Measurements from ENCODE around the gene RHOBTB1. TPM values are rescaled to one million over a fixed set of nuclear protein-coding genes. Genes with fewer than 3 reads are reported as not detected.

Gene RHOBTB1
- total and polyA plus RNA-seq, 2 experiments from 2014 or later = 4.6 to 13.2 TPM

DNA sequence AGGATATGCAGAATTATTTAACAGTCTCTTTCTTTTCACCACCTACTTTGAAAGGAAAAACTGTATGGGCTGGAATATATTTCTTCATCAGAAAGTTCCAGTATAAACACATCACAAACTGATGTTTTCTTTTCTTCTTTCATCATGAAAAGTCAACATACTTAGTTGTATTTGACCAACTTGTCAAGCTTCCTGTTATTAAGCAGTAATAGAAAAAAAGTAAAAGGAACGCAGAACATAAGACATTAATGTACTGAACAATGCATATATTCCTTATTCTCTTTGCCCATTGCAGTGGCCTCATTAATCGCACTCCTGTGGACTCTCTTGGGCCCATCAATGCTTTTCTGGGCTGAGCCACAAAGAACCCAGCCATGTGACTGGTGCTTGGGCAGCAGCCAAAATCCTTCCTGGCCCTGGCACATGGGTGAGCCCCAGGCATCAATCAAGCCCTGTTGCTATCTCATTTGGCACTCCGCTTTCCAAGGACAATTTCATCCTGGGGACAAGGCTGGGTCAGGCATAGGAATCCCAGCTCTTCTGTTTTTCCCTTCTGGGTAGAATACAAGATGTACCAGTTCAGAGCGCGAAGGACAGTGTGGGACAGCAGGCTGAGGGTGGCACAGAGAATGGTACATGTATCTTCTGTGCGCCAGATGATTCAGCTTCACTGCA lies 42.3 kb downstream of the RHOBTB1 start (continued):
- TF ChIP-seq, protein P1, sequence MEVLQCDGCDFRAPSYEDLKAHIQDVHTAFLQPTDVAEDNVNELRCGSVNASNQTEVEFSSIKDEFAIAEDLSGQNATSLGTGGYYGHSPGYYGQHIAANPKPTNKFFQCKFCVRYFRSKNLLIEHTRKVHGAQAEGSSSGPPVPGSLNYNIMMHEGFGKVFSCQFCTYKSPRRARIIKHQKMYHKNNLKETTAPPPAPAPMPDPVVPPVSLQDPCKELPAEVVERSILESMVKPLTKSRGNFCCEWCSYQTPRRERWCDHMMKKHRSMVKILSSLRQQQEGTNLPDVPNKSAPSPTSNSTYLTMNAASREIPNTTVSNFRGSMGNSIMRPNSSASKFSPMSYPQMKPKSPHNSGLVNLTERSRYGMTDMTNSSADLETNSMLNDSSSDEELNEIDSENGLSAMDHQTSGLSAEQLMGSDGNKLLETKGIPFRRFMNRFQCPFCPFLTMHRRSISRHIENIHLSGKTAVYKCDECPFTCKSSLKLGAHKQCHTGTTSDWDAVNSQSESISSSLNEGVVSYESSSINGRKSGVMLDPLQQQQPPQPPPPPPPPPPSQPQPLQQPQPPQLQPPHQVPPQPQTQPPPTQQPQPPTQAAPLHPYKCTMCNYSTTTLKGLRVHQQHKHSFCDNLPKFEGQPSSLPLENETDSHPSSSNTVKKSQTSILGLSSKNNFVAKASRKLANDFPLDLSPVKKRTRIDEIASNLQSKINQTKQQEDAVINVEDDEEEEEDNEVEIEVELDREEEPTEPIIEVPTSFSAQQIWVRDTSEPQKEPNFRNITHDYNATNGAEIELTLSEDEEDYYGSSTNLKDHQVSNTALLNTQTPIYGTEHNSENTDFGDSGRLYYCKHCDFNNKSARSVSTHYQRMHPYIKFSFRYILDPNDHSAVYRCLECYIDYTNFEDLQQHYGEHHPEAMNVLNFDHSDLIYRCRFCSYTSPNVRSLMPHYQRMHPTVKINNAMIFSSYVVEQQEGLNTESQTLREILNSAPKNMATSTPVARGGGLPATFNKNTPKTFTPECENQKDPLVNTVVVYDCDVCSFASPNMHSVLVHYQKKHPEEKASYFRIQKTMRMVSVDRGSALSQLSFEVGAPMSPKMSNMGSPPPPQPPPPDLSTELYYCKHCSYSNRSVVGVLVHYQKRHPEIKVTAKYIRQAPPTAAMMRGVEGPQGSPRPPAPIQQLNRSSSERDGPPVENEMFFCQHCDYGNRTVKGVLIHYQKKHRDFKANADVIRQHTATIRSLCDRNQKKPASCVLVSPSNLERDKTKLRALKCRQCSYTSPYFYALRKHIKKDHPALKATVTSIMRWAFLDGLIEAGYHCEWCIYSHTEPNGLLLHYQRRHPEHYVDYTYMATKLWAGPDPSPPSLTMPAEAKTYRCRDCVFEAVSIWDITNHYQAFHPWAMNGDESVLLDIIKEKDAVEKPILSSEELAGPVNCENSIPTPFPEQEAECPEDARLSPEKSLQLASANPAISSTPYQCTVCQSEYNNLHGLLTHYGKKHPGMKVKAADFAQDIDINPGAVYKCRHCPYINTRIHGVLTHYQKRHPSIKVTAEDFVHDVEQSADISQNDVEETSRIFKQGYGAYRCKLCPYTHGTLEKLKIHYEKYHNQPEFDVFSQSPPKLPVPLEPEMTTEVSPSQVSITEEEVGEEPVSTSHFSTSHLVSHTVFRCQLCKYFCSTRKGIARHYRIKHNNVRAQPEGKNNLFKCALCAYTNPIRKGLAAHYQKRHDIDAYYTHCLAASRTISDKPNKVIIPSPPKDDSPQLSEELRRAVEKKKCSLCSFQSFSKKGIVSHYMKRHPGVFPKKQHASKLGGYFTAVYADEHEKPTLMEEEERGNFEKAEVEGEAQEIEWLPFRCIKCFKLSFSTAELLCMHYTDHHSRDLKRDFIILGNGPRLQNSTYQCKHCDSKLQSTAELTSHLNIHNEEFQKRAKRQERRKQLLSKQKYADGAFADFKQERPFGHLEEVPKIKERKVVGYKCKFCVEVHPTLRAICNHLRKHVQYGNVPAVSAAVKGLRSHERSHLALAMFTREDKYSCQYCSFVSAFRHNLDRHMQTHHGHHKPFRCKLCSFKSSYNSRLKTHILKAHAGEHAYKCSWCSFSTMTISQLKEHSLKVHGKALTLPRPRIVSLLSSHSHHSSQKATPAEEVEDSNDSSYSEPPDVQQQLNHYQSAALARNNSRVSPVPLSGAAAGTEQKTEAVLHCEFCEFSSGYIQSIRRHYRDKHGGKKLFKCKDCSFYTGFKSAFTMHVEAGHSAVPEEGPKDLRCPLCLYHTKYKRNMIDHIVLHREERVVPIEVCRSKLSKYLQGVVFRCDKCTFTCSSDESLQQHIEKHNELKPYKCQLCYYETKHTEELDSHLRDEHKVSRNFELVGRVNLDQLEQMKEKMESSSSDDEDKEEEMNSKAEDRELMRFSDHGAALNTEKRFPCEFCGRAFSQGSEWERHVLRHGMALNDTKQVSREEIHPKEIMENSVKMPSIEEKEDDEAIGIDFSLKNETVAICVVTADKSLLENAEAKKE (CRISPR knock-in tag; IDR thresholded peaks at IDR 0.05) = no peak
- TF ChIP-seq JUNB (IDR thresholded peaks at IDR 0.05; ENCODE audit: unreplicated experiment) = no peak
- TF ChIP-seq ZNF331 (CRISPR knock-in tag; IDR thresholded peaks at IDR 0.05; ENCODE audit: low read depth) = no peak
- no peak for TF ChIP-seq CREB1 (CRISPR knock-in tag; IDR thresholded peaks at IDR 0.05; ENCODE audit: low read depth)

DNA sequence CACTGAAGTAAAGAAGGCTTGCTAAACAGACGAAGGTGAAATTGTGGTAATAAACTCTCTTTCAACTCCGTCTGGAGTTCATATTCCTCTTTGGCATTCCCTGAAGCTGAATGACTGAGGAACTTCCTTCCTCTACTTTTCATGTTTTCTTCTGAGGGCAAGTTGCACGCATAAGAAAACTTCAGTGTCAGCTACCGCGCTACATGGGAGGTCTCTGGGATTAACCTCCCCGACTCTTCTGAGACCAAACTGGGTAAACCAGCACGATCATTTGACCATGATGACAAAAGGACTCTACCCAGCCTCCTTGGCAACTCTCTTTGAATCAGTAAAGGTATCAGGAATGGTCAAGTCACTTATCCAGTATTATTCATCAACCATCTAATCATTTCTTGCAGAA lies 44.7 kb downstream of the RHOBTB1 start:
- Mint-ChIP-seq H3K36me3 (ENCODE audit: low read depth) (no peaks in the 10 kb centered on the region), H3K27ac (no peak overlapping the region), H3K27me3 (ENCODE audit: insufficient read depth, low read depth, poor library complexity) (no peaks in the 10 kb centered on the region), H3K4me3 (no peak overlapping the region), H3K9me3 (no peaks in the 10 kb centered on the region), H3K4me1 (no peaks in the 10 kb centered on the region; the same call in 2 of the 3 replicates)
- DNase-seq (ENCODE audit: low spot score) (no peak), ATAC-seq (no peak)
- H2AFZ ChIP-seq = no peak overlapping the region
- H3K36me3 ChIP-seq (ENCODE audit: insufficient read depth) = no peaks in the 10 kb centered on the region
- H3K79me2 ChIP-seq (replicated peaks; ENCODE audit: insufficient read depth) = no peaks in the 10 kb centered on the region
- H3K4me1 ChIP-seq (ENCODE audit: insufficient read depth) = no peaks in the 10 kb centered on the region
- no peak overlapping the region for H3K4me3 ChIP-seq
- no peaks in the 10 kb centered on the region for H3K9me2 ChIP-seq (ENCODE audit: insufficient read depth)
- H4K20me1 ChIP-seq (replicated peaks; ENCODE audit: insufficient read depth) = no peaks in the 10 kb centered on the region
- H3K27me3 ChIP-seq (ENCODE audit: insufficient read depth) = no peaks in the 10 kb centered on the region
- TF ChIP-seq POLR2AphosphoS5 (IDR thresholded peaks at IDR 0.05; ENCODE audit: low read depth) (no peak), ZNF331 (CRISPR knock-in tag; IDR thresholded peaks at IDR 0.05; ENCODE audit: low read depth) (no peak)
- H3F3A ChIP-seq (replicated peaks; ENCODE audit: low read depth) = no peaks in the 10 kb centered on the region
- no peak overlapping the region for H3K4me2 ChIP-seq
- H3K27ac ChIP-seq (ENCODE audit: low read depth) = no peak overlapping the region

All from GM23338 (cell line).